ENCODE results near the gene RAD51.

RAD51 gene

GRCh38 chr15:40762919-40763800 lies 68.2 kb downstream of the RAD51 start:
- no peak for DNase-seq (ENCODE audit: low read depth)

DNA sequence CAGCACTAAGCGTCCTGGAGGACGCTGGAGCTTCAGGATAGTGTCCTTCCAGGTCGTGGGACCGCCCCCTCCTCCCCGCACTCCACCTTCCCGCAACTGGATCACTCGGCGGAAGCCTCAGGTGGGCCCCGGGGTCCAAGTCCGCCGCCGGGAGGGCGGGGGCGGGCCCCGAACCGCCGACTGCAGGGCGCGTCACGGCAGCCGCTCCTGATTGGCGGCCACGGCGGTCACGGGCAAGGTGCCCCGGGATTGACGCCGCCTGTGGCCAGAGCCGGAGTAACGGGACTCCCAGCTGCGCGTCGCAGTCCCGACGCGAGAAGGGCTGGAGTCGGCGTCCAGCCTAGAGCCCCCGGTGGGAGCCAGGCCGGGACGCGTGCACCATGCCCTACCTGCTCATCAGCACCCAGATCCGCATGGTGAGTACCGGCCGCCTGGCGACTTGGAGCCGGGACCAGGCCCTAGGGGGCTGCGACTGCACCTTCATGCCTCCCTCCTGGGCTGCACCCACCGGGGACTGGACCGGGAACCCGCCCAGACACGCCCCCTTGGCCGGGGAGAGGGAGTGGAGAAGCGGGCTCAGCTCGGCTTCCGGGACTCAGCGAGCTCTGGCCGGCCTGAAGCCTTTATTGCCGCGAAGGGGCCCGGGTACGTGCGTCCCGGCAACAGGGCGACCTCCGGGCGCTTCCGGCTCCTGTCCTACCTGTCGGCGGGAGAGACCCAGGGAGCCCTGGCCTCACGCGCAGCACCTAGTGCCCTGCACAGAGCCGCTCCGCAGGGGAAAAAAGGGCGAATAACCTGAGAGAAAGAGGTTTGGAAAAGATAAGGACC lies 69.0 kb downstream of the RAD51 start, which contains the start of gene GCHFR:
Gene GCHFR, plus strand, starts transcription at position 268 of the 828 bp plus-strand sequence. Its CDS starts 113 bp downstream, at position 381.
- DNase-seq (ENCODE audit: low read depth): peak; percentile 73

- no peak for DNase-seq (ENCODE audit: low read depth)
Measured at GRCh38 chr15:40764629-40765103, 69.7 kb downstream of the RAD51 start.

GRCh38 chr15:40766194-40766815 lies 71.3 kb downstream of the RAD51 start:
- no peak for DNase-seq (ENCODE audit: low read depth)

DNA sequence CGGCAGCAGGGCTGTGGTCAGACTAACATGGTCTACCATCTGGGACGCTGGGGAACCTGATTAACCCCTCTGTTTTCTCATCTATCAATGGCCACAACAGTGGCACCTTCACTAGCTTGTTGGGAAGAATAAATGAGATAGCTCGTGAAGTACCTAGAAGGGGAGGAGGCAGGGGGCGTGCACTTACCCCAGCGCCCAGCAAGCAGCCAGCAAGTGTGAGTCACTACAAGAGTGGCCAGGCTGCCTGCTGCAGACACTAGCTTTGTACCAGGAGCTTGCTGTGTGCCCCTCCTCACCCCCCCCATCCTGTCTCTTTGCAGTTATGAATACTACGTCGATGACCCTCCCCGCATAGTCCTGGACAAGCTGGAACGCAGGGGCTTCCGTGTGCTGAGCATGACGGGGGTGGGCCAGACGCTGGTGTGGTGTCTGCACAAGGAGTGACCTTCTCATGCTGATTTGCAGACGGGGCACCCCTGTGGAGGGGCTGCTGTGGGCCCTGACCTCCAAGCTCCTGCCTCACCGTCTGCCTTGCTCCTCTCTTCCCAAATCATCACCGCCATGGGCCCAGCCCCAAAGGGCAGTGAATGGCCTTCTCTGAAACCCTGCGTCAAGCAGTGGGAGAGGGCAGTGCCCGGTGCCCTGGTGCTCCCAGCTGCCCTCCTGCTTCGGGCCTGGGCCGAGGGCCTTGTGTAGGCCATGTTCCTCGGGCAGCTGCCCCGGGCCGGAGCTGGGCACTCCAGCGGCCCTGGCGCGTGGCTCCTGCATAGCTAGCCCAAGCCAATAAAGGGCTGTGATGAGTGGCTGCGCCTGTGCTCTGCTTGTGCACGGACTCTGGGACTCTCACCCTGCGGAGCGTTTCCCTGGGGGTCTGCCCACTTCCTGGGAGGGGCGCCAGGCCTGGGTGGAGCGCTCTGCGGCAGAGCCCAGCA lies 72.2 kb downstream of the RAD51 start:
- DNase-seq (ENCODE audit: low read depth): no peak

DNA sequence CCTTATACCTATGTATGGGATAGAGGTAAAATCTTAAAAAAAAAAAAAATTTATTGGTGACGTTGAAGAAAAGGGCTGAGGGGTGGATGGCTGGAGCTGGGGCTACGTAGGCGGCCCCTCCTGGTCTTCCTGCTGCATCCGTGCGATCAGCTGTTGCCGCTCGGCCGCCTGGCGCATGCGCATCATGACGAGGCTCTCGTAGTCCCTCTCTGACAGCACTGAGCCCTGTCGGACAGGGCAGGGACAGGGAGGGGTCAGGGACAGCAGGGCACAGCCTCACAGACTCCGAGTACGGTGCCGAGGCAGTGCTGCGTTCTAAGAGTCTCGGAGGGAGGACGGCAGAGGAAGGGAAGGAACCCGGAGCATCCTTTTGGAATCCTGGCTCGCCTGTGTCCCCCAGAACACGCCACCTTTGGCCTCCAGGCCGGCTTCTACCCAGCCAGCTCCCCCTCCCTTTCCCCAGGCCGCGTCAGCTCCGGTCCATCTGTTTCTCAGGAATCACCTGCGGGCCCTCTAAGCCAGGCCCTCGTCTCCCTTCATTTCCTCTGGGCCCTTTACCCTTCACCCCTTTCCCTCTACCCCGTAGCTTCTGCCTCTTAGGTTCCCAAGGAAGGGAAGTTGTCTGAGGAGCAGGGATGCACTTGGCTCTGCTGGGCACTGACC lies 73.0 kb downstream of the RAD51 start:
- DNase-seq (ENCODE audit: low read depth): no peak

GRCh38 chr15:40768521-40769273 lies 73.7 kb downstream of the RAD51 start:
- no peak for DNase-seq (ENCODE audit: low read depth)

DNA sequence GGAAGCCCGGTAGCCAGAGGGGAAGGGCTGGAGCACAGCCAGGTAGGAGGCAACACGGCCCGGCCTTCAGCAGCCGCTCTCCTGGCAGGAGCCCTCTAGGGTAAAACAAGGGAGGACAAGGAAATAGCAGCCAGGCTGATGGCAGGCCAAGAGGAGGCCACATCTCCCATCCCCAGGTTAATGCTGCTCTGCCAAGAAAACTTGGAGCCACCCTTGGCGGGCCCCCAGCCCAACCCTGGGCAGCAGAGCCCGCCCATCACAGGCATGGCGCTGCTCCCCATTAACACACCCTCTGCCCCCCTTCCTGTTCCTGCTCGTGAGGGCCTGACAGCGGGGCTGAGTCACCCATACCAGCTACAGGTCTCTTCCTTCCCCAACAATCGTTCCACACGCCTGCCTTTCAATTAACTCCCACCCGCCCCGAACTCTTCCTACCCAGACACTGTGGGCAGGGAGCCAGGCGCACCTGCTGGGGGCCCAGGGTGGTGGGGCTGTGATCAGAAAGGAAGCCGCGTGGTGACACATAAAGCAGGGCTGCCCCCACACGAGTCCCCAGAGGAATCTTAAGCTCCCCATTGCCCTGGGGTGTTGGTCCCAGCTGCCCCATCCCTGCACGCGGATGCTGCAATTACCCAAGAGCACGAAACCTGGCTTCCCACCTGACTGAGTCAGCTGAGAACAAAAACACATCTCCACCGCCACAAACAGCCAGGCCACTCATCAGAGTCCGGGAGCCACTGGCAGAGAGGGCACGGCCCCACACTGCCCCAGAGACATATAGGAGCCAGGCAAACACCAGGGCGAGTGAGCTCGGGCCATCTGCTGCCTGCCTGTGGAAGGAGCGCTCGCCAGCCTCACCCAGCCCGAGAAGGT lies 74.5 kb downstream of the RAD51 start, which contains the start of gene C15orf62:
Gene C15orf62, plus strand, starts transcription at position 707 of the 873 bp plus-strand sequence. CDS start 516 bp downstream, outside the sequence.
- DNase-seq (ENCODE audit: low read depth): peak; percentile 57

GRCh38 chr15:40770147-40770721 lies 75.3 kb downstream of the RAD51 start:
- DNase-seq (ENCODE audit: low read depth): no peak

DNA sequence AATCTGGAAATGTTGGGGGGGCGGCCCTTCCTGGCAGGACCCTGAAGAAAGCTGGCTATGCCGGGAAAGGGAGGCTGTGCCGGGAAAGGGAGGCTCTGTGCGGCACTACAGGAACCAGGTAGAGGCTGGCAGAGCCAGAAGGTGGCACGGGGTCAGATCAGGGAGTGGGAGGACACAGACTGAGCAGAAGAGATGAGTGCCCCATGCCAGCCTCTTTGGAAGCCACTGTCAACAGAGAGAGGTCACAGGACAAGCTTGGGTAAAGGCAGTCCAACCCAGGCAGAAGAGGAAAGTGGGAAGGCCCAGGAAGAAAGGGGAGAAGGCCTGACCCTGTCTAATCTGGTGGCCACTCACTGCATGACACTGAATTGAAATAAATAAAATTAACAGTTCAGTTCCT lies 76.3 kb downstream of the RAD51 start:
- no peak for DNase-seq (ENCODE audit: low read depth)

DNA sequence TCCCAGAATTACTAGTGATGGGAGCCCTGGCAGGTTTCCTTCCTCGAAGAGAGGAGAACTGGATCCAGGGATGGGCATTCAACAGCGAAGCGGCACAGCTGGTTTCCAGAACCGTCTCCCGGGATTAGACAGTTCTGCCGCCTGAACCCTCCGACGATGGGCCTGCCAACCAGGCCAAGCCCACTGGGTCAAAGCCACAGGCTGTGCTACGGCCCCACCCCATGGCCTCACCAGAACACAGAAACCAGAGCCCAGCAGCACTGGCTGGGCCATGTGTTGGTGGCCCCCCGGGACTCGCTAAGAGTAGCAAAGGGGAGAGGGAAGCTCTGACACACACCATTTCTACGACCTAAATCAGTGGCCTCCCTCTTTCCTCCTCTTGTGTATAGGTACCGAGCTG lies 77.0 kb downstream of the RAD51 start:
- no peak for DNase-seq (ENCODE audit: low read depth)

GRCh38 chr15:40773496-40773895 lies 78.5 kb downstream of the RAD51 start:
- DNase-seq (ENCODE audit: low read depth): no peak

GRCh38 chr15:40773902-40774301 lies 78.9 kb downstream of the RAD51 start:
- DNase-seq (ENCODE audit: low read depth): no peak

DNA sequence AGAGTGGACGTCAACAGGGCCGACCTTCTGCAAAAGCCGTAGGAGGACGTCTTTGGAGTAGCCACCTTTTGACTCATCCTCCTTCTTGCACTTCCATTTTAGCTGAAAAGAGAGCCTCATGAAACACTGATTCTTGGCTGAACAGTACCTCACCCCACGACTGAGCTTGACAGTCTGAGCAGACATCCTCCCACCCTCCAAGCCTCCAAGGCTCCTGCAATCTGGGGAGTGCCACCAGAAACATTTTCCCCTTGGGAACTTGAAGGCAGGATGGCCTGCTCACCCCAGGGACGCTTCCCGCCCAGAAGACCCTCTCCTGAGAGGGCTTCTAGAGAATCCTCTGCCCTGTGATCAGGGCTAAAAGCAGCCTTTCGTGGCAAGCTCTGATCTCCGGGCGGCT lies 80.0 kb downstream of the RAD51 start:
- no peak for DNase-seq (ENCODE audit: low read depth)

DNA sequence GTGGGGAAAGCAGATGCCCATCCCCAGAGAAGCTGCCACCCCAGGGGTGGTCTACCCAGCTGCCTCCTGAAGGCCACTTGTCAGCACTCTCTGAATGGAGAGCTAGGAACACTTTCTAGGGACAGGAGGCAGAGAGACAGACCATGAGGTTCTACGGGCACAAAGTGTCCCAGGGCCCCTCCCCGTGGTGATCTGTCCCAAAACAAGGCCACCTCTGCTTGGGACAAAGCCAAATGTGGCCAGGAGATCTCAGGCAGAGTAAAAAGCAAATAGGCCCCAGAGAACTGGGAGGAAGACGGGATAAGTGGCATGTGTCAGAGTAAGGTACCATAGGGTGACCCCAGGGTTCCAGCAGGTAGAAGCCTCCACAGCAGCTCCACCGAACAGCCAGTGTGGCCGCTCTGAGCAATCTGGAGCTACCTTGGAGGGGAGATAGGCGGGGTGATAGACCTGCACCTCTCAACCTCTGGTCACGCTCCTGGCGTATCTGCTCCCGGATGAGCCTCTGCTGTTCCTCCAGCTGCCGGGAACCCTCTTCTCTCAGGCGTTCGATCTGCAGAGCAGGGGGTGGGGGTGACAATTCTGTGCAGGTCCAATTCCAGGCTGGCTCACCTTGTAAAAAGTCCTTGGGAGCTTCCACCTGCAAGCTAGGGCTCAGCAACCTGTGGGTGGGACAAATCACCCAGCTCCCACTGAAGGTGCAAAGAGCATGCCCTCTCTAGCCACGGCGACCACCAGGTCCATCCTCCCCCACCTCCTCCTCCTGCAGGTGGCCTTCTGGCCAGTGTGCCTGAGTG lies 81.0 kb downstream of the RAD51 start:
- DNase-seq (ENCODE audit: low read depth): no peak

DNA sequence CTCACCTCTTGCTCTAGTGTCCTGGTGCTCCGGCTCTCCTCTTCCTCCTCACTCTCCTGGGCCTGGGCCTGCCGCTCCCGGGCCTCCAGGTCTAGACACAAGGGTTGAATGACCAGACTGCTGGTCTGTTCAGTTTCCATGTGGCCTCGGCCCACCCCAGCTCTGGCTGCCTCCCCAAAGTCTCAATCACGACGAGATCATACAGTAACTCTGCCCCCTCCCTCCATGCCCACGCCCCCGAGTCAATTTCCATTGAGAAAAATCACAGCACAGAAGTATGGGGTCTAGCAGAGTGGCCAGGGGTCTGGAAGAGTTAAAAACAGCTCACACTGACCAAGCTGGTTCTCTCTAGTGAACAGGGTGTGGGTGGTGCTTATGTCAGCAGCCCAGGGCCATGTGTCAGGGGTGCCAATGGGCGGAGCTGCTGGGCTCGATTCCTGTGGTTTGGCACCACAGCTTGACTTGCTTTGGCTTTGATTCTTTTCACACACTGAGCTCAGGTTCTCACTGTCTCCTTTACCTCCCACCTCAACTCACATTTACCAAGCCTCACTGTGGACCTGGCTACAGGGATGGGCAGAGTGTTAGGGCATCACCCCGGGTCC lies 81.7 kb downstream of the RAD51 start:
- no peak for DNase-seq (ENCODE audit: low read depth)

Measured in activated T-cell treated with anti-CD3 and anti-CD28 coated beads for 48 hours (primary cell).